Transverse colon (tissue), 4 donors: ENCODE data around the gene ITIH5. TPM values are rescaled to one million over a fixed set of nuclear protein-coding genes. Genes with fewer than 3 reads are reported as not detected.
"Not testable (repeated sequence)": the region's sequence is repeated elsewhere in the genome, so short reads cannot be mapped to it uniquely, and the experiment has no call there.

Source experiments
- DNase-seq: peaks from one replicate; pipeline ENCODE4 v3.0.0-alpha.2; 2019
- H3K27ac ChIP-seq, 4 donors: fragments of 200-600 bp; sonication (generic); 2 replicates each; pipeline ENCODE4 v1.5.1; 2016 to 2018; ENCODE audit warnings: inconsistent platforms in 4 of 4
- H3K27me3 ChIP-seq: fragments of 200-600 bp; sonication (generic); 2 replicates; pipeline ENCODE4 v1.5.1; 2017; ENCODE audit warnings: inconsistent platforms
- H3K36me3 ChIP-seq, 4 donors: fragments of 200-600 bp; sonication (generic); 2 replicates each; pipeline ENCODE4 v1.5.1; 2017 to 2019; ENCODE audit warnings: inconsistent platforms in 4 of 4
- H3K4me1 ChIP-seq, 4 donors: fragments of 200-600 bp; sonication (generic); 2 replicates each; pipeline ENCODE4 v1.5.1; 2017 to 2020; ENCODE audit warnings: inconsistent platforms in 4 of 4
- H3K4me3 ChIP-seq, 4 donors: fragments of 200-600 bp; sonication (generic); 1 replicate in 1 of 4; 2 replicates in 3 of 4; pipeline versions ENCODE4 v1.5.1 to v1.6.1; 2017 to 2019; ENCODE audit warnings: inconsistent platforms in 4 of 4
- H3K9me3 ChIP-seq, 2 donors: fragments of 200-600 bp; sonication (generic); 2 replicates each; pipeline ENCODE4 v1.5.1; 2017 to 2019; ENCODE audit warnings: inconsistent platforms in 2 of 2
- CTCF ChIP-seq, 5 experiments: fragments of 200-600 bp in 3 of 5; fragments of 450-650 bp in 2 of 5; sonication (generic) in 3 of 5; IDR thresholded peaks; 1 replicate in 2 of 5; 2 replicates in 3 of 5; pipeline ENCODE4 v1.5.1; 2016 to 2017; ENCODE audit warnings: antibody characterized with exemption in 5 of 5, inconsistent platforms in 3 of 5, mild to moderate bottlenecking in 2 of 5, moderate library complexity in 1 of 5
- EP300 ChIP-seq: sonication (generic); formaldehyde crosslinking; IDR thresholded peaks from one replicate; pipeline ENCODE4 v1.6.1; 2017; ENCODE audit warnings: antibody characterized with exemption, low read depth
- POLR2A ChIP-seq: fragments of 450-650 bp; IDR thresholded peaks from one replicate; pipeline ENCODE4 v1.6.1; 2016; ENCODE audit warnings: antibody characterized with exemption, mild to moderate bottlenecking, moderate library complexity
- POLR2AphosphoS5 ChIP-seq, 3 donors: sonication (generic); formaldehyde crosslinking; IDR thresholded peaks; one replicate each; pipeline ENCODE4 v1.6.1; 2016; ENCODE audit warnings: antibody characterized with exemption in 3 of 3
- WGBS, 2 donors: methylation state at CpG; one replicate each; pipeline ENCODE4 v1.1.5; 2018; ENCODE audit warnings: low coverage in 1 of 2; 5-methylcytosine and 5-hydroxymethylcytosine counted together
- in situ Hi-C, 4 donors: fragments of 200-750 bp; cut with MboI; loops; one replicate each; pipeline versions ENCODE4 v1.15.0 to v1.15.1; 2017; ENCODE audit warnings: low sequenced_read_pairs in 3 of 4, low pct_ligation_motif_present in 1 of 4, low pct_unique_long_range_greater_than_20kb in 1 of 4
- intact Hi-C: fragments of 100-400 bp; cut with DNase I; formaldehyde crosslinking; loops from one replicate; pipeline ENCODE4 v1.15.1; 2023; ENCODE audit warnings: low total_unique reads
- total RNA-seq, 4 donors: library from RNA; depleted of rRNA; stranded (reverse); fragments of >200 nt; gene quantifications; one replicate each; pipeline ENCODE4 v1.1.0, GENCODE V29; 2016

Gene ITIH5
- total RNA-seq, 4 donors from 2014 or later, result 13.2 to 169 (median 17.0) TPM

GRCh38 chr10:7657552-7657951 is 9.2 kb downstream of the ITIH5 start:
- H3K27ac ChIP-seq, result peak overlapping the region; percentile 18 to 66 (median 46)
- intact Hi-C loops (no loop called here), in situ Hi-C loops (no loop called here)
- H3K9me3 ChIP-seq, result no peaks in the 10 kb centered on the region
- no peaks in the 10 kb centered on the region for H3K27me3 ChIP-seq
- TF ChIP-seq EP300, result no peak
- no peak for TF ChIP-seq POLR2AphosphoS5 (IDR thresholded peaks at IDR 0.05)
- no peak for TF ChIP-seq CTCF (IDR thresholded peaks at IDR 0.05)
- no peak for TF ChIP-seq POLR2A
- no peak overlapping the region for H3K4me3 ChIP-seq
- DNase-seq, result no peak
- H3K36me3 ChIP-seq, result no peaks in the 10 kb centered on the region
- 55 to 59% methylated on average over 2 of the region's 2 CpGs for WGBS, 2 donors
- peaks cover 0 to 3% (median 0%) of the 10 kb centered on the region in 4 donors for H3K4me1 ChIP-seq

DNA sequence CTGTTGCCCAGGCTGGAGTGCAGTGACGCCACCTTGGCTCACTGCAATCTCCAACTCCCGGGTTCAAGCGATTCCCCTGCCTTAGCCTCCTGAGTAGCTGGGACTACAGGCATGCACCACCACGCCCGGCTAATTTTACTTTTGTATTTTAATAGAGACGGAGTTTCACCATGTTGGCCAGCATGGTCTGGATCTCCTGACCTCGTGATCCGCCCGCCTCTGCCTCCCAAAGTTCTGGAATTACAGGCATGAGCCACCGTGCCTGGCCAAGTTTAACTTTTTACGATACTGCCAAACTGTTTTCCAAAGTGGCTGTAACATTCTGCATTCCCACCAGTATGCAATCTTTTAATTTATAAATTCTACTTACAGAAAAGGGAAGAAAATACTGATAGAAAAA is 9.7 kb downstream of the ITIH5 start:
- DNase-seq, H3K9me3 ChIP-seq, H3K36me3 ChIP-seq, H3K4me1 ChIP-seq, H3K4me3 ChIP-seq, H3K27me3 ChIP-seq, intact Hi-C loops, in situ Hi-C loops: not testable (repeated sequence)
- 74% methylated on average over 8 to 11 of the region's 11 CpGs for WGBS, 2 donors
- peak overlapping the region in 3 of 4 donors; percentile 18 to 66 (median 54) for H3K27ac ChIP-seq

- H3K36me3 ChIP-seq, result no peaks in the 10 kb centered on the region
- H3K9me3 ChIP-seq, result no peaks in the 10 kb centered on the region
- H3K4me1 ChIP-seq, result peaks cover 0 to 7% (median 0%) of the 10 kb centered on the region in 4 donors
- in situ Hi-C loops (no loop called here), intact Hi-C loops (no loop called here)
- no peak for TF ChIP-seq CTCF (IDR thresholded peaks at IDR 0.05)
- no peak for TF ChIP-seq POLR2AphosphoS5 (IDR thresholded peaks at IDR 0.05)
- no peak for TF ChIP-seq POLR2A
- no peak for TF ChIP-seq EP300
- DNase-seq, result no peak
- no peaks in the 10 kb centered on the region for H3K27me3 ChIP-seq
- no peak overlapping the region for H3K4me3 ChIP-seq
- WGBS, 2 donors, result 67 to 84% methylated on average over 6 to 7 of the region's 7 CpGs
- H3K27ac ChIP-seq, result no peak overlapping the region
These were observed 14.8 kb downstream of the ITIH5 start for GRCh38 chr10:7651853-7652470.

DNA sequence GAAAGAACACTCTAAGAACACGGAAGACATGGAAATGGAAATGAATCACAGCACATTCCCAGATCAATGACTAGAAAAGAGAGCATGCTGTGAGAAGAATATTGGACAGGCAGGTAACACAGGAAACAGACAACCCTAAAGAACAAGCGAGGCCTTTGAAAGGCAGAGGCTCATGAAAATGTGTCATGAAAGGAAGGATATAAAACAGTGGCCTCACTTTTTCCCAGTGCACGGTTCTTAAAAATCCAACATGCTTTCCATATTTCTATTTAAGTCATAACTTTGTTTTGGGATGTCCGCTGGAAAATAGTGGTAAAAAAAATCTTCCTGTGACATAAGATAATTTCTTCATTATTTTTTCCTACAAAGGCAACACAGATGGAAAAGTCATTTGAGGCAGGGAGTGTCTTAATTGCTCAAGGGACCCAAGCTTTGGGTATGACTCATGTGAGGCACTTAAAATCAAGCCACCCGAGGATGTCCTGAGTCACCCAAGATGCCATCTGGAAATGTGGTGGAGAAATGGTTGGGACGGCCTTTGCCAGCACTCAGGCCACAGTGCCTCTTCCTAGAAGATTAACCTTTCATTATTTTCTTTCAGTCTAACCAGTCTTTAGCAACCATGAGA is 17.0 kb downstream of the ITIH5 start:
- in situ Hi-C loops, result no loop called here
- peak overlapping the region in 2 of 4 donors; percentile 30 to 34 for H3K27ac ChIP-seq

More for the DNA sequence above, 17.0 kb downstream of the ITIH5 start:
- H3K27me3 ChIP-seq, result no peaks in the 10 kb centered on the region
- peaks cover 0 to 3% (median 0%) of the 10 kb centered on the region in 4 donors for H3K4me1 ChIP-seq
- DNase-seq, result no peak
- no peaks in the 10 kb centered on the region for H3K36me3 ChIP-seq
- H3K9me3 ChIP-seq, result no peaks in the 10 kb centered on the region
- TF ChIP-seq POLR2A (no peak), EP300 (no peak), CTCF (IDR thresholded peaks at IDR 0.05) (no peak), POLR2AphosphoS5 (IDR thresholded peaks at IDR 0.05) (no peak)
- intact Hi-C loops, result no loop called here
- H3K4me3 ChIP-seq, result no peak overlapping the region
- 69 to 77% methylated on average over 6 of the region's 6 CpGs for WGBS, 2 donors
